D721Med (cell line): Measurements from ENCODE around the gene SLC45A2.
"Not testable (repeated sequence)": the region's sequence is repeated elsewhere in the genome, so short reads cannot be mapped to it uniquely, and the experiment has no call there.

Source experiments
- DNase-seq: peaks from one replicate; pipeline ENCODE4 v3.0.0; 2011; ENCODE audit warnings: low spot score; ENCODE audit not compliant: insufficient read length
- FAIRE-seq: peaks from 2 replicates; lab custom pipeline; 2011; peaks lifted over from hg19 to GRCh38; lab: Jason Lieb, UNC
- TF ChIP-seq, protein P1 (sequence below): IDR thresholded peaks from 2 replicates; pipeline ENCODE4 v1.5.1; 2012; ENCODE audit warnings: mild to moderate bottlenecking, control low read depth; ENCODE audit not compliant: insufficient read depth; ENCODE audit errors: missing control alignments

SLC45A2 gene, protein sequence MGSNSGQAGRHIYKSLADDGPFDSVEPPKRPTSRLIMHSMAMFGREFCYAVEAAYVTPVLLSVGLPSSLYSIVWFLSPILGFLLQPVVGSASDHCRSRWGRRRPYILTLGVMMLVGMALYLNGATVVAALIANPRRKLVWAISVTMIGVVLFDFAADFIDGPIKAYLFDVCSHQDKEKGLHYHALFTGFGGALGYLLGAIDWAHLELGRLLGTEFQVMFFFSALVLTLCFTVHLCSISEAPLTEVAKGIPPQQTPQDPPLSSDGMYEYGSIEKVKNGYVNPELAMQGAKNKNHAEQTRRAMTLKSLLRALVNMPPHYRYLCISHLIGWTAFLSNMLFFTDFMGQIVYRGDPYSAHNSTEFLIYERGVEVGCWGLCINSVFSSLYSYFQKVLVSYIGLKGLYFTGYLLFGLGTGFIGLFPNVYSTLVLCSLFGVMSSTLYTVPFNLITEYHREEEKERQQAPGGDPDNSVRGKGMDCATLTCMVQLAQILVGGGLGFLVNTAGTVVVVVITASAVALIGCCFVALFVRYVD

DNA sequence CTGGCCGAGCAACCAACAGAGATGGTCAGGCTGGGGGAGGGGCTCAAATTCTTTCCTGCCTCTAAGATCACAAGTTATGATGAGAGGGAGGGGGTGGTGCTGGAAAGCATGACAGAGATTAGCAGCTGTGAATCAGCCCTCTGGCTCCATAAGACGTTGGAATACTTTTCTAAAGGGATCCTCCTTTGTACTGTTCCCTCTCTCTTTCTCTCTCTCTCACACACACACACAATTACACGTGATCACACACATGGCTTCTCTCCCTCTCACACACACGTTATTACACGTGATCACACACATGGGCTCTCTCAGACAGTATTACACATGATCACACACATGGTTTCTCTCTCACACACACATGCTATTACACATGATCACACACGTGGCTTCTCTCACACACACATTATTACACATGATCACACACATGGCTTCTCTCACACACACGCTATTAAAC, at the start of gene SLC45A2:
TSS of gene SLC45A2 (minus strand) at position 23 of the 454 bp plus-strand sequence. CDS start 110 bp downstream, outside the sequence.
- no peak for FAIRE-seq
- TF ChIP-seq, protein P1, sequence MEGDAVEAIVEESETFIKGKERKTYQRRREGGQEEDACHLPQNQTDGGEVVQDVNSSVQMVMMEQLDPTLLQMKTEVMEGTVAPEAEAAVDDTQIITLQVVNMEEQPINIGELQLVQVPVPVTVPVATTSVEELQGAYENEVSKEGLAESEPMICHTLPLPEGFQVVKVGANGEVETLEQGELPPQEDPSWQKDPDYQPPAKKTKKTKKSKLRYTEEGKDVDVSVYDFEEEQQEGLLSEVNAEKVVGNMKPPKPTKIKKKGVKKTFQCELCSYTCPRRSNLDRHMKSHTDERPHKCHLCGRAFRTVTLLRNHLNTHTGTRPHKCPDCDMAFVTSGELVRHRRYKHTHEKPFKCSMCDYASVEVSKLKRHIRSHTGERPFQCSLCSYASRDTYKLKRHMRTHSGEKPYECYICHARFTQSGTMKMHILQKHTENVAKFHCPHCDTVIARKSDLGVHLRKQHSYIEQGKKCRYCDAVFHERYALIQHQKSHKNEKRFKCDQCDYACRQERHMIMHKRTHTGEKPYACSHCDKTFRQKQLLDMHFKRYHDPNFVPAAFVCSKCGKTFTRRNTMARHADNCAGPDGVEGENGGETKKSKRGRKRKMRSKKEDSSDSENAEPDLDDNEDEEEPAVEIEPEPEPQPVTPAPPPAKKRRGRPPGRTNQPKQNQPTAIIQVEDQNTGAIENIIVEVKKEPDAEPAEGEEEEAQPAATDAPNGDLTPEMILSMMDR: no peak
- no peak for DNase-seq

DNA sequence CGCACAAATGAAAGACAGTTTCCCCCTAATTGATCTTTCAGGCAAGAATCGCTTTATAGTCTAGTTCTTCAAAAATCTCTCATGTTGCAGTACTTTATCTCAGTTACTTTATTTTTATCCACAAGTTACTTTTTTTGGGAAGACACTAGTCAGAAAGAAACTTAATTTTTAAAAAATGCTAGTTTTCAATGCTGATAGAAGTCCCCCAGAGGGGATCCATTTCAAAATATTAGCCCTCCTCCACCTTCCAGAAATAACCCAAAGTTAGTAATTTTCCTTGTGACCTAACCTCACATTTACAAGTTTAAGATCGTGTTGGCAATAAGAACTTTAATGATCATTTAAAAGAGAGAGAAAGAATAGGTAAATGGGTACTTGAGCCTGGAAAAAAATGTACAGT, 47.5 kb upstream of the SLC45A2 start:
- DNase-seq (no peak), FAIRE-seq (no peak)
- TF ChIP-seq, protein P1: no peak

GRCh38 chr5:34031117-34031516, 46.6 kb upstream of the SLC45A2 start:
- DNase-seq (no peak), FAIRE-seq (no peak)
- TF ChIP-seq, protein P1: no peak

DNA sequence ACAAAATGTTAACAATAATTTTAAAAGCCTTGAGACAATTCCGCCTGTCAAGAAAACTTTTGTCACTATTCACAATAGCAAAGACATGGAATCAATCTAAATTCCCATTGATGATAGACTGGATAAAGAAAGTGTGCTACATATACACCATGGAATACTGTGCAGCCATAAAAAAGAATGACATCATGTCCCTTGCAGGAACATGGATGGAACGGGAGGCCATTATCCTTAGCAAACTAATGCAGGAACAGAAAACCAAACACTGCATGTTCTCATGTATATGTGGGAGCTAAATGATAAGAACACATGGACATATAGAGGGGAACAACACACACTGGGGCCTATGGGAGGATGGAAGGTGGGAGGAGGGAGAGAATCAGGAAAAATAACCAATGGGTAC, 46.1 kb upstream of the SLC45A2 start:
- FAIRE-seq: not testable (repeated sequence)

GRCh38 chr5:34030048-34030447, 45.6 kb upstream of the SLC45A2 start:
- no peak for FAIRE-seq
- DNase-seq: no peak
- TF ChIP-seq, protein P1: no peak

More for the DNA sequence above, 46.1 kb upstream of the SLC45A2 start:
- not testable (repeated sequence) for DNase-seq

GRCh38 chr5:34028349-34028748, 43.9 kb upstream of the SLC45A2 start:
- TF ChIP-seq, protein P1: no peak
- FAIRE-seq (no peak), DNase-seq (no peak)

DNA sequence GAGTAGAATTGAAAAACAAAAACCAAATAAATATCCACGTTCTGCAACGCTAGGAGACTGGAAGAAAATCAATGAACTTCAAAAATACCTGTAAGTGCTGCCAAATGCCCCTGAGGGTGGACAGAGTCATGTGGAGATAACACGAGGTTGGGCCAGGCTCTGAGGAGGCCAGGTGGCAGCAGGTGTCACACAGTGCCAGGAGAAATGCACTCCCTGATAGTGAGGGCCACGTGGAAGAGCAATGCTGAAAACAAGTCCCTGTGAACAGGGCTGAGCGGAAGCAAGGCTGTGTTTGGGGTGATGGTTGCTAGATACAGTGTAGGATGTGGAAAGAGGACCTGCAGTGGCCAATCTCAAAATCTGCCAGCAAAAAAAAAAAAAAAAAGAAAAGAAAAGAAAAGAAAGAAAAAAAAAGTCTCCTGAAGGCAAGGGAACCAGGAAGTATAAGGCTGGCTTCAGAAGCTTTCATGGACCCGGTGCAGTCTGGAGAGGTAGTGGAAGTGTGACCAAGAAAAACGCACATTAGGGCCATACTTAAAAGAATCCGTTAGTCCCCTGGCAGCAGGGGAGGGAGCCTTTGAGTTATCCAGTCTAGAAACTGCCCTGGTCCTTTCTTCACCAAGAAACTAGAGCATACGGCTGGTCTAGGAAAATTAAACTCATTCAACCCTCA, 41.7 kb upstream of the SLC45A2 start:
- FAIRE-seq (no peak), DNase-seq (no peak)

More for the DNA sequence above, 41.7 kb upstream of the SLC45A2 start:
- TF ChIP-seq, protein P1: no peak
